ENCODE data around the gene KLHL42.

KLHL42 gene

GRCh38 chr12:27852117-27852516, 72.1 kb downstream of the KLHL42 start:
- no peak for DNase-seq (ENCODE audit: low read depth in 1 of 2, low spot score in 1 of 2)

Measured in activated T-helper 1 cell treated with anti-CD3 and anti-CD28 coated beads, Interleukin-2, amount 50 U/mL, for 16 hours (primary cell).